Heart left ventricle (tissue), 13 donors: ENCODE results near the gene PLOD2.

Experiments
- POLR2A ChIP-seq, 2 donors: fragments of 450-650 bp; IDR thresholded peaks; one replicate each; pipeline ENCODE4 v1.6.1; 2017; ENCODE audit warnings: antibody characterized with exemption in 2 of 2, mild to moderate bottlenecking in 2 of 2, moderate library complexity in 2 of 2
- TF ChIP-seq, protein P1 (sequence below), 12 donors: fragments of 200-600 bp; sonication (generic) in 4 of 12; IDR thresholded peaks; one replicate each; pipeline versions ENCODE4 v1.5.0 to v1.8.0; 2018 to 2022; ENCODE audit warnings: antibody characterized with exemption in 12 of 12, mild to moderate bottlenecking in 5 of 12
- donor health status: ischemic (EF 13 %, LVEDD 7.1; RV severe dilation, severe dysfunction).
- donor health status: DM: no; HTN: yes; CAD: no.
- donor health status: DM: no; HTN: no; CAD: no.
- donor health status: ischemic (EF 25% LVEDD 6.9; RV normal size, moderate dysfunction).
- donor health status: ischemic (EF 25% LVEDD 5.7; RV mildly dilated, moderate dysfunction).
- donor health status: ischemic (EF 35%, LVEDD 5.7; RV mildly dilated, moderate dysfunction).
- donor health status: nonischemic (EF 11% LVEDD 7.7; RV severe dilation, severe dysfunction).
- donor health status: DM: yes; HTN: yes; CAD: no.
- donor health status: PGD.
- donor health status: ischemic (EF 29% LVEDD 5.4; RV normal size, mild dysfunction).
- donor health status: nonischemic (EF 23%, LVEDD 6.1; RV moderate dilation, normal function).

DNA sequence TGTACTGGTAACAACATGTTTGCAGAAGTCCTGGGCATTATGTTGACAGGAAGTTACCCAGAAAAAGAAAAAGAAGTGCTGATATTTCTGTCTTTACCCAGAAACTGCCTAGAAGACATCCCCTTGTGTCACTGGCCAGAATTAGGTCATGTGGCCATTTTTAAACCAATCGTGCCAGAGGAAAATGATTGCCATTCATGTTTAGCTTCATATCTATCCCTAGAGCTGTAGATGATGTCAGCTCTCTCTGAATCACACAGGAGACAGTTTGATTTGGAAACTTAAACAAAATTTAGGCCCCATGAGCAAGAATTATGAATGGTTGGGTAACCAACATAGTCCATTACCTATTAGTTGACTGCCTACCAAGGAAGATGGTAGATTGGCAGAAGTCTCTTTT is 8.9 kb upstream of the PLOD2 start:
- TF ChIP-seq POLR2A (IDR thresholded peaks at IDR 0.05) = no peak
- TF ChIP-seq, protein P1, sequence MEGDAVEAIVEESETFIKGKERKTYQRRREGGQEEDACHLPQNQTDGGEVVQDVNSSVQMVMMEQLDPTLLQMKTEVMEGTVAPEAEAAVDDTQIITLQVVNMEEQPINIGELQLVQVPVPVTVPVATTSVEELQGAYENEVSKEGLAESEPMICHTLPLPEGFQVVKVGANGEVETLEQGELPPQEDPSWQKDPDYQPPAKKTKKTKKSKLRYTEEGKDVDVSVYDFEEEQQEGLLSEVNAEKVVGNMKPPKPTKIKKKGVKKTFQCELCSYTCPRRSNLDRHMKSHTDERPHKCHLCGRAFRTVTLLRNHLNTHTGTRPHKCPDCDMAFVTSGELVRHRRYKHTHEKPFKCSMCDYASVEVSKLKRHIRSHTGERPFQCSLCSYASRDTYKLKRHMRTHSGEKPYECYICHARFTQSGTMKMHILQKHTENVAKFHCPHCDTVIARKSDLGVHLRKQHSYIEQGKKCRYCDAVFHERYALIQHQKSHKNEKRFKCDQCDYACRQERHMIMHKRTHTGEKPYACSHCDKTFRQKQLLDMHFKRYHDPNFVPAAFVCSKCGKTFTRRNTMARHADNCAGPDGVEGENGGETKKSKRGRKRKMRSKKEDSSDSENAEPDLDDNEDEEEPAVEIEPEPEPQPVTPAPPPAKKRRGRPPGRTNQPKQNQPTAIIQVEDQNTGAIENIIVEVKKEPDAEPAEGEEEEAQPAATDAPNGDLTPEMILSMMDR (IDR thresholded peaks at IDR 0.05) = no peak
